GM12892 (cell line): ENCODE data around the gene RASL10B.

ENCODE experiments used
- POLR2A ChIP-seq: IDR thresholded peaks from 2 replicates; pipeline ENCODE4 v1.6.1; 2011; ENCODE audit warnings: low read depth, low read length, control low read depth
- POLR2AphosphoS5 ChIP-seq: IDR thresholded peaks from 2 replicates; pipeline ENCODE4 v1.6.1; 2011; ENCODE audit warnings: low read depth, low read length, control low read depth

DNA sequence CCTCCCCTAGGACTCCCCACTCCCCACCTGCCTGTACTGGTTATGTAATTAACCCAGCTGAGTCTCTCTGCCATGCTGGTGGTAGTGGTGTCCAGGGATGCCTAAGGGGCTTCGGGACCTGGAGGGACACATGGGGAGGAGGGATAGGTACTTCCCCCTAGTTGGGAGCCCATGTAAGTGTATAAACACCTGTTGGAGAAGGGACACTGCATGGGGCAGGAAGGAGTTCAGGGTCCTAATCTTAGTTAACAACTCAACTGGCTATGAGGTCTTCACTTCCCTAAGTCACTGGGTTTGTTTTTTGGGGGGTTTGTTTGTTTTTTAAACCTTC, 1.3 kb downstream of the RASL10B start:
- TF ChIP-seq POLR2A (no peak), POLR2AphosphoS5 (no peak)
